HG03460 (cell line): ENCODE measurements around the gene PTH2.
"Not testable (repeated sequence)": the region's sequence is repeated elsewhere in the genome, so short reads cannot be mapped to it uniquely, and the experiment has no call there.

Source experiments
- ATAC-seq: cut with Tn5 transposase; IDR thresholded peaks from one replicate; pipeline ENCODE4 v1.9.1; 2021; ENCODE audit not compliant: unreplicated experiment

PTH2 gene

GRCh38 chr19:49390131-49390928, 32.9 kb downstream of the PTH2 start:
- no peak for ATAC-seq

- no peak for ATAC-seq
These were observed 33.8 kb downstream of the PTH2 start for GRCh38 chr19:49389406-49389805.

- ATAC-seq: no peak
These were observed 35.3 kb downstream of the PTH2 start, which contains the start of gene KASH5 for GRCh38 chr19:49387936-49388372. KASH5 (plus strand) TSS chr19:49388249; CDS start chr19:49390884, 2,635 bp downstream.

- no peak for ATAC-seq
These were observed 39.6 kb downstream of the PTH2 start for GRCh38 chr19:49383599-49383998.

GRCh38 chr19:49382639-49383038, 40.6 kb downstream of the PTH2 start:
- no peak for ATAC-seq

- ATAC-seq: no peak
These were observed 42.9 kb downstream of the PTH2 start for GRCh38 chr19:49380391-49380790.

- ATAC-seq: no peak
These were observed 44.7 kb downstream of the PTH2 start for GRCh38 chr19:49378512-49378911.

GRCh38 chr19:49374665-49375434, 48.4 kb downstream of the PTH2 start:
- ATAC-seq: no peak

- ATAC-seq: not testable (repeated sequence)
These were observed 50.1 kb downstream of the PTH2 start for GRCh38 chr19:49373174-49373573.
